Activated gamma-delta T cell treated with anti-CD3 and anti-CD28 coated beads, Interleukin-2, amount 50 U/mL, for 16 hours (primary cell): Measurements from ENCODE around the gene RDX.
A peak's percentile ranks its signal among the peaks of the same experiment; 100 is the strongest.
"Not testable (repeated sequence)": the region's sequence is repeated elsewhere in the genome, so short reads cannot be mapped to it uniquely, and the experiment has no call there.

ENCODE experiments used
- DNase-seq: peaks from one replicate; pipeline ENCODE4 v3.0.0-alpha.2; 2020; ENCODE audit warnings: low read depth

The RDX gene

DNA sequence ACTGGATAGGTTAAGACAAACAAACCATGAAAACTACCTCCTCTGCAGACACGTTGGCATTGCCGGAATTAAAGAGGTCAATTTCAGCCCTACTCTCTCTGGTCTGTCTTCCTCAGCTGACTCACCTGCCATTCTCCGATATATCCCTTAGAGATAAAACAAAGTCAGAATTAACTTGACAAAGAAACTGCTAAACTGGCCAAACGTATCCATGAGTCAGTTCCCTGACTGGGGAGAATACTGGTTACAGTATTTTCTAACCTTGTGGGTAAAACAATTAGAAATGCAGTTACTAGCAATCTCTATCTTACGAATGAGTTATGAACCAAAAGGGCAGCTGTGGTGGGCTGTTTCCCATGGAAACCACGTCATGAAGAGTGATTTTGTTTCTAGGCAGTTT lies 96.2 kb downstream of the RDX start:
- DNase-seq, result no peak

DNA sequence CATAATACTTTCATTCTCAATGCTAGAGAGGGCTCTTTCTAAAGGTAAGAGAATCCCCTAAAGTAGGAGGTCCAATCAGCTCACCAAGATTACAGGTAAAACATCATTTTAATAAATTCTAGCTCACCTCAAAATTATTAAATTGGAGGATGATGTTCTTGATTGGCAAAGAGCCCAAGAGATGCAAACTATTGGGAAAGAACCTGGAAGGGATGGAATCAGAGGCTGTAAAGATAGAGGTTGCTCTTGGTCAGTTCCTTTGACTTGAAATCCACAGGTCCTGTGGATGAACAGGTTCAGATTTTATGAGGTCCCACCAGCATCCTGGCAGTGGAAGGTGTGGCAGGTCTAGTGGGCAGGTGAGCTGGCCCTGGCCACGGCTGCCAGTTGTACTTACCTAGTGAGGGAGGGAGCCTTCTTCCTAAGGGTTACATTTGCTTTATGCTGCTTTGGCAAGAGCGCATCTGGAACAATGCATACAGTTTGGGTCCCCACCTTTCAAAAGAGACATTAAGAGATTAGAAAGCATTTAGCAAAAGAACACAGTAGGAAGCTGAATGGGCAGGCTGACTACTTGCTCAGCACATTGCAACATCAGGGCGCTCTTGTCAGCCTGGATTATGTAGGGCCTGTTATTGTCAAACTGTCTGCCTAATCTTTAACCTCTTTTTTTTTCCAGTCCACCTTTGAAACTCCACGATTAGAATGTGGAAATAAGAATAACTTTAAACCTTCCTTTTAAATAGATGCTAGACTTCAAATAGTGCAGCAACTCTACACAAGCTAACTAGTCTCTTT lies 97.0 kb downstream of the RDX start:
- DNase-seq, result no peak

DNA sequence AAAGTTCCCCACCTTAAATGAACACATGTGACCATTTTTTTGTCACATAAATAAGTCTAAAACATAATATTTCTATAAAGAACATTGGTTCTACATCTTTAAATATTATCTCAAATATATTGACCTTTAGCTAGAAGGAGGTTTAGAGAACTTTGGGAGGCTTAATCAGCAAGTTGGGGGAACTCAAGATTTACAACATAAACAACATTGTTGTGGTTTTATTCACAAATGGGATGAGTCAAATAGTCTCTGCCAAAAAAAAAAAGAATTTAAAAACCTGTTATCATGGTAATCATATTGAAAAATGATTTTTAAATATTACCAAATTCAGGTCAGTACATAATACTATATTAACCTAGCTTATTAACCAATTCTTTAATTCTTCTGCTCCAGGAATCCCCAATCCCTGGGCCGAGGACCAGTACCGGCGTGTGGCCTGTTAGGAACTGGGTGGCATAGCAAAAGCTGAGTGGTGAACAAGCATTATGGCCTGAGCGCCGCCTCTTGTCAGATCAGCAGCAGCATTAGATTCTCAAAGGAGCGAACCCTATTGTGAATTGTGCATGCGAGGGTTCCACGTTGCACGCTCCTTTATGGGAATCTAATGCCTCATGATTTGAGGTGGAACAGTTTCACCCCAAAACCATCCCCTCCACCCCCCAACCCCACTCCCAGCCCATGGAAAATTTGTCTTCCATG lies 98.2 kb downstream of the RDX start:
- no peak for DNase-seq

DNA sequence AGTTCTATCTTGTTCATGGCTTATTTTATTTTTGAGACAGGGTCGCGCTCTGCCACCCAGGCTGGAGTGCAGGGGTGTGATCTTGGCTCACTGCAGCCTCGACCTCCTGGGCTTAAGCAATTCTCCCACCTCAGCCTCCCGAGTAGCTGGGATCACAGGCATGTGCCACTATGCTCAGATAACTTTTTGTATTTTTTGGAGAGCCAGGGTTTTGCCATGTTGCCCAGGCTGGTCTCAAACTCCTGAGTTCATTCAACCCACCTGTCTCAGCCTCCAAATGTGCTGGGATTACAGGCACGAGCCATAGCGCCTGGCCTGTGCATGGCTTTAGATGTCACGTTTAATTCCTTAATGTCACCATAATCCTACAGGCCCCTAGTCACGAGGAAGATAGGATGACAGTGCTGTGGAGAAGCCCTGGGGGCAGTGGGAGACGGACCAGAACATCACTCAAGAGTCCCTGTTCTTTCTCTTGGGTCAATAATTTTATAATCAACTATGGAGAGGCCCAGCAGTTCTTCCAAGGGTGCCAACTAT lies 99.5 kb downstream of the RDX start:
- DNase-seq, result no peak

DNA sequence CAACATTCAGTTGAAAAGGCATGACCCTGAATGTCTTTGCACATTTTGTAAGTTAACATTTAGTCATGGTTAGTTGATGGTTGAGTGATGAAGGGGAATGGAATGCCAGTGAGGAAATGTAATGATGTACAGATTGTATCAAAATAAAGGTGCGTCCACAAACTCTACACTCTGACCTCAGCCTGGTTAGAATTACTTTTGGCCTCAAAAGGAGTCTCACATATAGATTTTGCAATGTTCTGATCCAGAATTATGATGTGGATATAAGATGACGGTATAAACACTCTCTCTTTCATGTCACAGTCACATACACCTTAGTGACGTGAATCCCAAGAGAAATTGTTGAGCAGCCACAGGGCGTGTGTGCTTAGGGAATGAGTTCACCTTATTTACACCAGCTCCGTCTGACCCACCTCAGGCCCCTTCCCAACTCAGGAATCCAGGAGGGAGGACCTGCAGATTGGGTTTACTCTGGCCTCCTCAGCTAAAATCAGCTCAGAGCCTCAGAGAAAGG lies 100.1 kb downstream of the RDX start:
- no peak for DNase-seq

DNA sequence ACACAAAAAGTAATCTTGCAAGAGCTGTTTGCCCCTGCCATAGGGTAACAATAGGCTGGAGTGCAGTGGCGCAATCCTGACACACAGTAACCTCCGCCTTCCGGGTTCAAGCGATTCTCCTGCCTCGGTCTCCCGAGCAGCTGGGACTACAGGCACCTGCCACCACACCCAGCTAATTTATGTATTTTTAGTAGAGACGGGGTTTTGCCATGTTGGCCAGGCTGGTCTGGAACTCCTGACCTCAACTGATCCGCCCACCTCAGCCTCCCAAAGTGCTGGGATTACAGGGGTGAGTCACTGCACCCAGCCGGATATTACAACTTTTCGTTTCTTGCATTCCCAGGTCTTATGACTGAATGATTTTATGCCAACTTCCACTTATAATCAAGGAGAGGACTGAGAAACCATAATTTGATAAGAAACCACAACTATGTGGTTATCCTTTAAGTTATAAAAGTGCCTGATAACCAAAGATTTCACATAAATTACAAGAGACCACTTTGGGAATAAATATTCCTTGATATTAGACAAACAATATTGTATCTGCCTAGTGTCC lies 102.1 kb downstream of the RDX start:
- not testable (repeated sequence) for DNase-seq

DNA sequence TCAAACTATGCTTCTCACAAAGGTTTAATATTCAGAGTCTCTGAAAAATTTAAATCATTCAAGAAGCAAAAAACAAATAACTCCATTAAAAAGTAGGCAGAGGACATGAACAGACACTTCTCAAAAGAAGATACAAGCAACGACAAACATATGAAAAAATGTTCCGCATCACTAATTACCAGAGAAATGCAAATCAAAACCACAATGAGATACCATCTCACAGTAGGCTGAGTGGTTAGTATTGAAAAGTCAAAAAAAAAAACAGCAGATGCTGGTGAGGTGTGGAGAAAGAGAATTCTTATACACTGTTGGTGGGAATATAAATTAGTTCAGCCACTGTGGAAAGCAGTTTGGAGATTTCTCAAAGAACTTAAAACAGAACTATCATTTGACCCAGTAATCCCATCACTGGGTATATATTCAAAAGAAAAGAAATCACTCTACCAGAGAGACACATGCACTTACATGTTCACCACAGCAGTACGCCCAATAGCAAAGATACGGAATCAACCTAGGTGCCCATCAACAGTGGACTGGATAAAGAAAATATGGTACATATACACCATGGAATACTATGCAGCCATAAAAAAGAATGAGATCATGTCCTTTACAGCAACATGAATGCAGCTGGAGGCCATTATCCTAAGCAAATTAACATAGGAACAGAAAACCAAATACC lies 103.7 kb downstream of the RDX start:
- not testable (repeated sequence) for DNase-seq

DNA sequence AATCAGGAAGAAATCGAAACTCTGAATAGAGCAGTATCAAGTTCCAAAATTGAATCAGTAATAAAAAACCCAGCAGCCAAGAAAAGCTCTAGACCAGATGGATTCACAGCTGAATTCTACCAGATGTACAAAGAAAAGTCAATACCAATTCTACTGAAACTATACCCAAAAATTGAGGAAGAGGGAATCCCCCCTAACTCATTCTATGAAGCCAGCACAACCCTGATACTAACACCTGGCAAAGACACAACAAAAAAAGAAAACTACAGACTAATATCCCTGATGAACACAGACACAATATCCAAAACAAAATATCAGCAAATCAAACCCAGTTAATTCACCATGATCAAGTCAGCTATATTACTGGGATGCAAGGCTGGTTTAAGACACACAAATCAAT lies 105.5 kb downstream of the RDX start:
- no peak for DNase-seq

DNA sequence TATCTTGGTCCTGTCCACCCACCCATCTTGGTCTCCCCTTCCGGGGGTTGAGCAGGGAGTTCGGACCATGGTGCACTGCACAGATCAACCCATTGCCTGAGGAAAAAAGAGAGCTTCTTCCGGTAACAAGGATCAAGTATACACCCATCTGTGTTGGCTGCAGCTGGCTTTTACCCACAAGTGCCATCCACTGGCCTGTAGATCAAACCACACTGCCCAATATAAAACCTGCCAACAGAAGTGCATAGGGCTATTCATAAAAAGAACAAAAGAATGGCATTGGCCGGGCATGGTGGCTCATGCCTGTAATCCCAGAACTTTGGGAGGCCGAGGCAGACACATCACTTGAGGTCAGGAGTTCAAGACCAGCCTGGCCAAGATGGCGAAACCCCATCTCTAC lies 108.7 kb downstream of the RDX start:
- no peak for DNase-seq

DNA sequence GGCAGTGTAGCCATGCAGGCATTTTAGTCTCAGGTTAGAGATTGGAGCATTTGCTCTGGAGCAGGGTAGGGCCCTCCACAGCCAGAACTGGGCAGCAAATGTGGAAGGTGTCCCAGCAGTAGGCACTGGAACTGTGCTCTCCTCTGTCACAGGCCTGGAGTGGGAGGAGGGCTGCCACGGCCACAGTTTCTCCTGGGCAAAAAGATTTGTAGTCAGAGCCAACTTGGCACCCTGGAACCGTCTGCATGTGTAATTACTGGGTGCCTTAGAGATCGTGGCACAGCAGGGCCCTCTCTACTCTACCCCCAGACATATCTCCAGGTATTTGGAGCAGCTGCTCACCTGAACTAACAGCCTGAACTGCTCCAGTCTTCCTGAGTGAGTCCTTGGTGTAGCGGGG lies 109.5 kb downstream of the RDX start:
- no peak for DNase-seq

DNA sequence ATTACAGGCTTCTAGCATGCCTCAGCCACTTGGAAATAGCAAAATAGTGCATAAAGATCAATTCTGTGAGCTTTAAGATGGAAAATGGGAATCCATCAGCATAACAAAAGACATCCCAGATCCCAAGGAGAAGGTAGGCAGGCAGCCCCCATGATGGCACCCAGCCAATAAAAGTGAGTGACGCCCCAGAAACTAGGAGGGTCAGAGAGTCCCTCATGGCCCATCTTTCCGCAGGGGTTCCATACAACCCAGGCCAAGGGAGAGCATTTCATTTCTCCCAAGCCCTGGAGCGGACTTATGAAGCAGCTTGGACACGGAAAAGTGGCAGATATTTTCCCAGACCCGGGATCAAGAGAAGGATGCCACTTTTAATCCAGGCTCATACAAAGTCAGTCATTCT lies 110.0 kb downstream of the RDX start:
- DNase-seq, result no peak

DNA sequence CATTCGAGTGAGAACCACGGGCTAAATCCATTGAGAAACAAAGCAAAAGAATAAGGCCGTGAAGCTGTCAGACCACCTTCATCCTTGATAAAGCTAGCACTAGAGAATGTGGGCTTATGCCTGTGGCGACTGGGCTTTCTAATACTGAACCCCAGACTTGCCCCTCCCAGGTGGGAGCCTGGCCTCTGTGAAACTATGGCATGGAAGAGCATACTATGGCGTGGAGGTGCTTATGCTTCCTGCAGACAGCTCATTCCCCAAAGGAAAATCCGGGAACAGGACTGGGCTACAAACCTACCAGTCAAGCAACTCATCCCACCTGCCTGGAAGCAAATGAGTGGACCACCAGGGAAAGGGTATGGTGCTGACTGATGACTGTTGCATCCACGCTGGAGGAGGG lies 110.8 kb downstream of the RDX start:
- DNase-seq, result no peak

DNA sequence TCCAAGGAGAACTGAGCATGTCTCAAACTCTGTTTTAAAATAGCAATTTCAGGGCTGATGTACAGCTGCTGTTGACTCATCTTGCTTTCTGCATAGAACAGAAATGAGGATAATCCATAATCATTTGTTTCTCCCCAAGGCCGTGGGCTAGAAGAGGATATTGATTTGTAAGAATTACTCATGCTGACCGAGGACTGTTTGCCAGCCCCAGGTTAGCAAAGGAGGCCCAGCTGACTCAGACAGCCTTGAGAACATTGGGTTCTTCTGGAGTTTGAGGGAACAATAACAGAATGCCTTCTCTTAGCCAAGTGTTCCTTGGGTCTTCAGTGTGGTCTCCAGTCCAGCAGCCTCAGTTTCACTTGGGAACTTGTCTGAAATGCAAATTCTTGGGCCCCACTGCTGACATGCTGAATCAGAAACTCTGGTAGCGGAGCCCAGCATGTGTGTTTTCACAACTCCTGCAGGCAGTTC lies 111.3 kb downstream of the RDX start:
- DNase-seq, result no peak

DNA sequence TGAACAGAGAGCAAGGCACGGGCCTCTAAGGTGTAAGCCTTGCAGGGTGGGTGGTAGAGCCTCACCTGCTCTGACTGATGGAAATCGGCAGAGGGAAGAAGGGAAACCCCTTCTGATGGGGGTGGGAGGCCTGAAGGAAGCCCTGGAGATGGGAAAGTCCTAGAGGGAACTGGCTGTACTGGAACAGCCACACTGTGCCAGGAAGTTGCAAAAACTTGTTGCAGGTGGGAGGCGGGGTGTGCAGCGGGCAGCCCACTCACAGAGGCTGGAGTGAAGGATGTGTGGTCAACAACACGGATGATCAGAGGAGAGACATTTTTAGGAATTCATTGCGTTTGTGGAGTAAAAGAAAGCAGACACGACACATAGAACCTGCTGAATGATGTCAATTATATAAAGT lies 112.0 kb downstream of the RDX start:
- no peak for DNase-seq

DNA sequence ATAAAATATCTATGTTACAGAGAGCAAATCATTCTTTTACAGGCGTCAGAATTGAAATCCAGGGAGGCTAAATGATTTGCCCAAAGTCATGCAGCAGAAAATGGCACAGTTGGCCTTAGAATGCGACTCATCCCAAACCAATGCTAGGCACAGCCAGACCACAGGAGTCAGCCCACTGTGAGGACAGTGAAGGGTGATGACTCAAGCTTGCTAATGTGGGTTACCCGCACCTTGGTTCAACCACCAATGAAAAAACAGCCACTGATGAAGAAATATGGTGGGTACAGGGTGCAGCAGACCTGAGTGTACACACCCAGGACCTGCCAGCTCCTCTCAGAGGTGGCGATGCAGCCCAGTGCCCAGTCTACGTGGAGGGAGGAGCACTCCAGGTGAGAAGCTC lies 113.5 kb downstream of the RDX start:
- no peak for DNase-seq

DNA sequence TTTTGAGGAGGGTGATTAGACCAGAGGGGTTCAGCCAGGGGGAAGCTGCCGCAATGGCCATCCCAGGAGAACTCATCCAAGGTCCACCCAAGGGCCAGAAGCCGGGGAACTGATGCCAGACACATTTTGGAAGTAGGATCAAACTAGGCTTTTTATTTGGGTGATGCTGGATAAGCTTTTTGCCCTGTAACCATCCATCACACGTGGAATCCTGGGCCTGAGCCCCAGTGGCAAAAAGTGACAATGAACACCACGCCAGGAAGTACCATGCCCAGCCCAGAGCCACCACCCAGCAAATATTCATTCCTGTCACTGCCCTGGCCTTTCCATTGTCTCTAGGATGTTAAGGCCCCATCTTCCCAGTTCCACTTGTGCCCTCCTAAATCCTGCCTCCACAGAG lies 117.3 kb downstream of the RDX start:
- DNase-seq, result no peak

DNA sequence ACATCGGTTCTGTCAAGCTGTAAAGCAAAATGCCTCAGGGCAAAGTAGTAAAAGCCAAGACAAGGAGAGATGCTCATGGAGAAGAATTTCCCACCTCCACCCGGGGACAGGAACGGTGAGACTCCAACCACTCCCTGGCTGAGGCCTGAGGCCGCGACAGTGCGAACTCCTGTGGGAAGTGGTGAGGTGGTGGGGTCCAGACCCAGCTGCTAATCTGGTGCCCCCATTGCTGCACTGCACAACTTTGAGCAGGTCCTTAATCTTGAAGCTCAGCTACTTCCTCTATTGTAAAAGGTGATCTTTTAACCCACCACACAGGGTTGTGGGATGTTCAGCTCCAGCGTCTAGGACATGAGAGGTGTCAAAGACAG lies 119.3 kb downstream of the RDX start:
- no peak for DNase-seq

DNA sequence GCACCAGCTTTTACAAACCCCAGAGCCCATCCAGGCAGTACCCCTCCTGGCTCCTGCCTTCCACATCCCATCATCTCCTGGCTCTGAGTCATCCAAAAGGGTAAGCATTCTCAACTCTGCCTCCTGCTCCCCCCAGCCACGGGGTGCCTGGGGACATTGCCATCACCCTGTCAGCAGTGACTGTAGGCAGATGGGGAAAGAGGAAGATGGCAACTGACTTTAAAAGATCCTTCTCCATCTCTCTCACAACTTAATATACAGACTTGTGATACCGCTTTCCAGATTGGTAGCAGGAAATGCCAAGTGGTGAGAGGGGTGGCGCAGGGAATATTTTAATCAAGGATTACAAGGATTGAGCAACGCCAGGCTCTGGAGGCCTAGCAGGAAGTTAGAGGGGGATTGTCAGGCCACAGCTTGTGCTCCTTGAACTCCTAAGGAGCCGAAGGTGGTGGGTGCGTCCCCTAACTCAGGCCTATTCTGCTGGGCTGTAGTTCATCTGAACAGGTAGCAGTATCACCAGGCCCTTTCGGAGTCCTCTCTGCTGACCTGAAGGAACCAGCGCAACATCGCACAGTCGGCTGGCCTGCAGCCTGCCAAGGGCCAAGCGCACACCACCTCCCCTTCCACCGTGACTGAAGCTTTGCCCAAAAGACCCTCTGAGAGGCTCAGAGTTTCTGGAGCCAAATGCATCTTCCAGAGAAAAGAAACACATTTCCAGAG lies 119.9 kb downstream of the RDX start:
- DNase-seq, result no peak

DNA sequence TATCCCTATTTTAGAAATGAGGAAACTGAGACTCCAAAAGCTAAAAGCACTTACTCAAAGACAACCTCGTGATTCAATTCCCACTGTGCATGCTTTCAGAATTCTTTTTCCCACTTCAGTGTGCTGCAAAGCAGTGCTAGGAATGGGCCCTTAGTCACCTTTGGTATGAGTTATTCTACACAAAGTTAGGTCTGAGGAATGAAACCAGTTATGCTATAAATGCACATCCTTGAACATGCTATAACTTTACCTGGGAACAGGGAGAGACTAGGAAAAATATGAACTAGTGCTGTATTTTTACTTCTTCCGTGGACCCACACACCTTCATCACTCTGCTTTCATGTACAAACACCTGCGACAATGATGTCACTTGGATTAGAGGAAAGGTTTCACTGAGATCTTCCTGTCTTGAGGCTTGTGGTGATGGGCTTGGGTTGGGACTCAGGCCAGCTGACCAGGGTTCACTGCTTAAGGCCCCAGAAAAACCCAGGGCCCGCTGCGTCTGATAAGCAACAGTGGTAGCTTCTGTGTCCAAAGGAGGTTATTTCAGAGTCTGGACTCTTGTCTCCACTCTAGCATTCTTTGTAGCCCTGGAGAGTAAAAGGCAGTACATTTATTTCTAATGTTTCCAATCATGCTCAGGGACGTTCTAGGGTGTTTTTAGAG lies 121.6 kb downstream of the RDX start:
- no peak for DNase-seq

DNA sequence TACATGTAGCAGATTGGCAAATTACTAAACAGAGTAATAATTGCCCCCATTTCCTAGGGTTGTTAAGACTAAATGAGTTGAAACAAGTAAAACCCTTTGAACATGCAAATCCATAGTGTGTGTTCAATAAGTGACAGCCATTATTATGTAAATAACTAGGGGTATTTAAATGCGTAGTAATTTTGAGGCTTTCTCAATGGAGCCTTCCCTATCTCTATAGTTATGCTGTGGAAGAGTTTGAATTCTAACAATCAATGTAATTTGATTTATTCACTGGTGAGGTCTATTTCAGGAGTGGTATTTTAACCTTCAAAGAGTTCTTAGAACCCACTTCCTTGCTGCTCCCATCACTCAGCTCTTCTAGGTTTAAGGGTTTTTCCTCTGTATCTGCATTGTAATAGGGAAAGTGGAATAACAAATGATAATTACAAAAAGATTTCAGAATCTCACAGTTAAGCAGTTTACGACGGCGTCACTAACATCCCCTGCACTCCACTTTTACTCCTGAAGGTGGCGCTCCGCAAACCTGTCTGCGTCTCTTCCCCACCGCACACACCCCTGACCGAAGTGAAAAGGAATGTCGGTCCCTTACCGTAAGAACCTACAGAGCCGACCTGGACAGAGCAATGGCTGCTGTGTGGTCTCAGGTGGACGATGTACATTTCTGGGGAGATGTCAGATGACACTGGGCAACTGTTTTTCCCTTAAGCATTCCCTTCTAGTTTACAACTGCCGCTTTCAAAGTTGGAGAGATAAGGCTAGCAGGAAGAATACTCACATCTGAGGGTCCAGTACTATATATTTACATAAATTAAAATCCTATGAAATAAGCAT lies 122.4 kb downstream of the RDX start:
- peak; percentile 36 for DNase-seq
